ENCODE measurements around the gene SCLY.

Gene SCLY

DNA sequence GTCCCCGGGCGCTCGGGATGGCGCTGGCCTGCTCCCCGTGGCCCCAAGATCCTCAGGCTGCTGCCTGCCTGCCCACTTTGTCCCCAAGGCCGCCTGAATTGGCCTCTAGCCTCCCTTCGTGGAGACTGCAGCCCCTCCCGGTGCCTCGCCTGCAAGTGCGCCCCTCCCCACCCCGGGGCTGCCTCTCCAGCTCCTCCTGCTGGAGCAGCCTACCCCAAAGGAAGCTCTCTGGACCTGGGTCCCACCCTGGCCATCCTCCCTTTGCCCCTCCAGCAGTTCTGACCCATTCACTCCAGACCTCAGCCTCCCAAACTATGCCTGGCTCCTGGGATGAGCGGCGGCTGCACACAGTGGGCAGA, 45.5 kb downstream of the SCLY start:
- Histone ChIP-seq H3K4me1 (peaks cover 7% of the 10 kb centered on the region), H3K27me3 (no peaks in the 10 kb centered on the region)
- DNase-seq, result no peak

DNA sequence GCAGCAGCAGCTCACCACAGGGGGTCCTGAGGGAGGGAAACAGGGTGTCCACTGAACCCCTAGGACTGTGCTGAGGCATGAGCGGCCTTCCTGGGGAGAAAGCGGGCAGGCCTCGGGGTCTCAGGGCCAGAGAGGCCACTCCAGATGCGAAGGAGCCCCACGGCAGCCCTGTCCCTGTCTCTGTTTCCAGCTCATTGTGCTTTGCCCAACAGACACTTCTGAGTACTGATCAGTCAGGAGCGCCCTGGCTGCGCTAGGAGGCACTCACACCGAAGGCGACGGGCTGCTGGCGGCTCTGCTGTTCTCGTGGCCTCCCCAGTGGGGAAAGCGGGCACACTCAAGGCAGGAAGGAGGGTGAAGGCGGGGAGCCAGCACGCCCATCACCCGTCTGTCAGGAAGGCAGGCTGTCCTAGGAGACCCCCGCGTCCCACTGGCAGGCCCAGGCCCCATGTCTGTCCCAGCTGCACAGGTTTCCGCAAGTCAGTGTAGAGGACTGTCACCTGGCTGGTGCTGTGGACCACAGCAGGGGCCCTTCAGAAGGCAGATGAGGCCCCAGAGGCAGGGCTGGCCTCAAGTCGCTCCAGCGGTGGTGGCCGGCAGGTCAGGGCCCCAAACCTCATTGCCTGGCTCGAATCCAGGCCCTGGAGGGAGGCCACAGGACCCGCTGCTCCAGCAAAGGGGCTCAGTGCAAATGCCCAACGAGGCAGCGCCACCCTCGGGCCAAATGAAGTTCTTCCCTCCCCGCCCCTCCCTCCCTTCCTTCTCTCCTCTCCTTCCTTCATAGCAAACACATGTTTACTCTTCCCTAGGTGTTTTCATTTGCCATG, 46.1 kb downstream of the SCLY start:
- Histone ChIP-seq H3K27me3 (no peaks in the 10 kb centered on the region), H3K4me3 (ENCODE audit: low read depth, low read length) (no peak overlapping the region), H3K9me3 (no peaks in the 10 kb centered on the region; the same call in 1 of the 2 replicates), H3K36me3 (no peaks in the 10 kb centered on the region), H3K4me1 (peaks cover 7% of the 10 kb centered on the region)
- TF ChIP-seq, protein P1, sequence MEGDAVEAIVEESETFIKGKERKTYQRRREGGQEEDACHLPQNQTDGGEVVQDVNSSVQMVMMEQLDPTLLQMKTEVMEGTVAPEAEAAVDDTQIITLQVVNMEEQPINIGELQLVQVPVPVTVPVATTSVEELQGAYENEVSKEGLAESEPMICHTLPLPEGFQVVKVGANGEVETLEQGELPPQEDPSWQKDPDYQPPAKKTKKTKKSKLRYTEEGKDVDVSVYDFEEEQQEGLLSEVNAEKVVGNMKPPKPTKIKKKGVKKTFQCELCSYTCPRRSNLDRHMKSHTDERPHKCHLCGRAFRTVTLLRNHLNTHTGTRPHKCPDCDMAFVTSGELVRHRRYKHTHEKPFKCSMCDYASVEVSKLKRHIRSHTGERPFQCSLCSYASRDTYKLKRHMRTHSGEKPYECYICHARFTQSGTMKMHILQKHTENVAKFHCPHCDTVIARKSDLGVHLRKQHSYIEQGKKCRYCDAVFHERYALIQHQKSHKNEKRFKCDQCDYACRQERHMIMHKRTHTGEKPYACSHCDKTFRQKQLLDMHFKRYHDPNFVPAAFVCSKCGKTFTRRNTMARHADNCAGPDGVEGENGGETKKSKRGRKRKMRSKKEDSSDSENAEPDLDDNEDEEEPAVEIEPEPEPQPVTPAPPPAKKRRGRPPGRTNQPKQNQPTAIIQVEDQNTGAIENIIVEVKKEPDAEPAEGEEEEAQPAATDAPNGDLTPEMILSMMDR (IDR thresholded peaks at IDR 0.05; ENCODE audit: low read depth, low read length), result peak; percentile 35; the same call in 1 of the 2 replicates
- DNase-seq, result peak; percentile 60

More for the DNA sequence above, 45.5 kb downstream of the SCLY start:
- no peak overlapping the region for H3K4me3 ChIP-seq (ENCODE audit: low read depth, low read length)
- TF ChIP-seq, protein P1 (IDR thresholded peaks at IDR 0.05; ENCODE audit: low read depth, low read length), result peak; percentile 25; the same call in 1 of the 2 replicates
- no peaks in the 10 kb centered on the region; the same call in 1 of the 2 replicates for H3K9me3 ChIP-seq
- H3K36me3 ChIP-seq, result no peaks in the 10 kb centered on the region

DNA sequence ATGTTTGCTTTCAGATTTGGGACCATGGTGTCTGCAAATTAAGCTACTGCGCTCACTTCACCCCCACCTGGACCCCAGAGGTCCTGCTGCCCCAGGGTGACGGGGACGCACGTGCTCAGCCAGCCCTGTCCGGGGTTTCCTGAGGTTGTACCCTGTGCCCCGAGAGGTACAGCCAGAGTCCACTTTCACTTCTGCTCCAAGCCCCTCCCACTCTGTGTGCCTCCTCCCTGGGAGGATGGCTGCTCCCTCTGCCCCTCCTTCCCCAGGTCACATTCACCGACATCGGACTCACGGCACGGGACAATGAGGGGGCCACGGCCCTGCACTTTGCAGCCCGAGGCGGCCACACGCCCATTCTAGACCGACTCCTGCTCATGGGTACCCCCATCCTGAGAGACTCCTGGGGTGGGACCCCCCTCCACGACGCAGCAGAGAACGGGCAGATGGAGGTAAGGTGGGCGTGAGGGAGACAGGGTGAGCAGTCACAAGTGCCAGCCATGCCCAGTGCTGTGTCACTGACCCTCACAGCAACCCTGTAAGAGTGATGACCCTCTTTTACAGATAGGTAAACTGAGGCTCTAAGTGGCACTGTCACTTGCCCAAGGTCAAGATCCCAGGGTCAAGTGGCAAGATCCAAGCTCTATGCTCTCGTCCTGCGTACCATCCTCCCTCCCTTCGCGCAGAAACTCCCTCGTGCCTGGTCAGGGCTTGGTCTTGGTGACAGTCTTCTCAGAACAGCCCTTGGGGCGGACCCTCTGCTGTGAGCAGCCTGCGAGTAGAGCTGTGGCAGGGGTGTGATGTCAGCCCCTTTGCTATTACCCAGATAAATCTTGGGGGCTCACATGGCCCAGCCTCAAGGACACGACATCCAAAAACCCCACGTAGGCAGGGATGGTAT, 47.0 kb downstream of the SCLY start:
- H3K9me3 ChIP-seq, result no peaks in the 10 kb centered on the region; the same call in 1 of the 2 replicates
- no peak for DNase-seq
- TF ChIP-seq, protein P1 (IDR thresholded peaks at IDR 0.05; ENCODE audit: low read depth, low read length), result no peak
- H3K27me3 ChIP-seq, result no peaks in the 10 kb centered on the region
- peaks cover 7% of the 10 kb centered on the region for H3K4me1 ChIP-seq
- no peak overlapping the region for H3K4me3 ChIP-seq (ENCODE audit: low read depth, low read length)
- H3K36me3 ChIP-seq, result no peaks in the 10 kb centered on the region

DNA sequence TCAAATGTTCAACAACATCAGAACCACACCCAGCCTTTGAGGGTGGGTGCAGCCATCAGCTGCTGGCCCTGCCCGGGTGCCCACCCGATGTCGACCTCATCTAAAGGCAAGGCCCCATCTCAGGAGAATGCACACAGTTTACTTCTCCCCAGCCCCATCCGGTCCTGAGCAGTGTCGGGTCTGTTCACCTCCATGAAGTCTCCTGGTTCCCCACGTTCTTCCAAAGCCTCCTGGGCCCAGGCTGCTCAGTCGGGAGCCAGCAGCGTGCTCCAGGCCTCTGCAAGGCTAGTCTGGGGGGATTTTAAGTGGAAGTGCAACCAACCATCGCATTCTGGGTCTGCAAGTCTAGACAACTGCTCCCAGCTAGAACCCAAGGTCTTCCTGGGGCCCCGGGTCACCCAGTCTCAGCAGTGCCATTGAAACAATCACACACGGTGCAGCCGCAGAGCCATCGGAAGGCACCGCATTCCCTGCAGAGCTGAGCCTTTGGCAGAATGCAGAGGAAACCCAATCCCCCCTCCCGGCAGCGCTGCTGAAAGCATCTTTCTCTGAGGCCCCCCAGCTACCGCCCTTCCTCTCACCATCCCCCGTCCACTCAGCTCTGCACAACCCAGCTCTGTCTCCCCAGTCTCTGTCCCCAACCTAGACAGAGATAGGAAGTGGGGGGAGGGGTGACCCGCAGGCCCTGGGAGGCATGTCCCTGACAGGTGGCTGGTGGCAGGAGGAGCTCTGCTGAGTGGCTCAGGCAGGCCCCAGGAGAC, 47.8 kb downstream of the SCLY start:
- TF ChIP-seq, protein P1 (IDR thresholded peaks at IDR 0.05; ENCODE audit: low read depth, low read length), result no peak
- no peaks in the 10 kb centered on the region; the same call in 1 of the 2 replicates for H3K9me3 ChIP-seq
- peak; percentile 71 for DNase-seq
- no peaks in the 10 kb centered on the region for H3K27me3 ChIP-seq
- no peaks in the 10 kb centered on the region for H3K36me3 ChIP-seq
- no peak overlapping the region for H3K4me3 ChIP-seq (ENCODE audit: low read depth, low read length)
- H3K4me1 ChIP-seq, result peaks cover 7% of the 10 kb centered on the region

DNA sequence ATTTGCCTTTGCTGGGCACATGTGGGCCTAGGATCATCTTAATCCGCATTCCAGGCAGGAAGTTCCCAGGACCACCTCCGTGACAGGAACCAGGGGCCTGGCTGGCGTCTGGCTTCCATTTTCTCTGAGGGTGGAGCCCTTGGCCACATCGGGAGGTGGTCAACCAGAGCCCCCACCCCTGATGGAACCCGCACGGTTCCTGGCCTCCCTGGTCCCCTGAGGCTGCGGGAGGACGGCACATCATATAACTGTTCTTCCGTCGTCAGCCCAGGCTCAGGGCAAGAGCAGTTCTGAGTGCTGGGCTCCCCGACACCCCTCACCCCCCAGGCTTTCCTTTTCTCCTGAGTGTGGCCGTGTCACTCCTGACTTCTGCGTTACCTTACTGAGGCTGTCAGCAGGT, 52.8 kb downstream of the SCLY start:
- Histone ChIP-seq H3K36me3 (no peaks in the 10 kb centered on the region), H3K4me3 (ENCODE audit: low read depth, low read length) (no peak overlapping the region)
- TF ChIP-seq, protein P1 (IDR thresholded peaks at IDR 0.05; ENCODE audit: low read depth, low read length), result no peak

More for the DNA sequence above, 52.8 kb downstream of the SCLY start:
- Histone ChIP-seq H3K4me1 (peaks cover 3% of the 10 kb centered on the region), H3K27me3 (no peaks in the 10 kb centered on the region), H3K9me3 (no peaks in the 10 kb centered on the region; the same call in 1 of the 2 replicates)
- no peak for DNase-seq
